ENCODE data around the gene MED12L.

DNA sequence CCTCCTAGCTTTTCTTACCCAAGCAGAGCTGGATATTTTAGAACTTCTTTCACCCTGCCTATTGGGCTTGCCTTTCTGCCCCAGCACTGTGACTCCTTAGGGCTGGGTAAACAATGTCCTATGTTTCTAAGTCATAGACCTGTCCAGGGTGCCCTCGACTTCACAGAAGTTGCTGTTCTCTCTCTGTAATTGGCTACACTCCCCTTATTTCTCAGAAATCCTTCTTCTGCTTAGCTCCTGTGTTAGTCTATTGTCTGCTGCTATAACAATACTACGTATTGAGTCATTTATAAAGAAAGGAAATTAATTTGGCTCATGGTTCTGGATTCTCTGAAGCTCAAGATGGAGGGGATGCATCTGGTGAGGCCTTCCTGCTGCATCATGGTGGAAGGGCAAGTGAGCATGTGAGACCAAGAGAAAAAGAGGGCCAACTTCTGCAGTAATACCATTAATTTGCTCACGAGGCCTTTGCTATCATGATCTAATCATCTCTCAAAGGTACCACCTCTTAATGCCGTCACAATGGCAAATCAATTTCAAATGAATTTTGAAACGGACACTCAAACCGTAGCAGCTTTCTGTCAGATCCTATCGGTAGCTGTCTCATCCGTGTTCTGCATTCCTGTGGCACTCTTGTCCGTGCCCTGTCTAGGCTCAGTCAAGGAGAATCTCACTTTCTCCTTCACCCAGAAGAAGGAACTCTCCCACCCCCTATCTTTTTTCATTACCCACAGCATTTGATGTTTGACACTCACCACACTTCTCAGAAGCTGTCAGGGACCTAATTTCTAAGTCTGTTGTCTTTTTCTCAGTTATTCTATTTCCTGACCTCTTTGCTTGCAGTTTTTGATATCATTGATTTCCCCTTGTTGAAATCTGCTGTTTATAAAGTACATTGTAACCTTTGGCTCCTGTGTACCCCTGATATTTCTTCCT is 139.8 kb downstream of the MED12L start:
- TF ChIP-seq POLR2AphosphoS5 (IDR thresholded peaks at IDR 0.05; ENCODE audit: borderline replicate concordance, low read depth, low read length) (no peak), EZH2 (IDR thresholded peaks at IDR 0.05) (no peak), FOXP2 (optimal IDR thresholded peaks at IDR 0.05; ENCODE audit: control extremely low read depth, extremely low read length, insufficient read depth) (no peak)

Measured in SK-N-MC (cell line).